HepG2 (cell line): ENCODE results near the gene CLEC10A. TPM values are rescaled to one million over a fixed set of nuclear protein-coding genes. Genes with fewer than 3 reads are reported as not detected.

Experiments
- BRF2 ChIP-seq: sonication (generic); formaldehyde crosslinking; IDR thresholded peaks from 2 replicates; pipeline ENCODE4 v1.8.1; 2022; ENCODE audit warnings: mild to moderate bottlenecking, missing genetic modification reagents
- IKZF5 ChIP-seq: IDR thresholded peaks from 2 replicates; pipeline ENCODE4 v1.6.1; 2018; ENCODE audit warnings: missing genetic modification reagents, mild to moderate bottlenecking, missing compliant biosample characterization
- MEF2D ChIP-seq: sonication (generic); formaldehyde crosslinking; IDR thresholded peaks from 2 replicates; pipeline ENCODE4 v1.5.1; 2020; ENCODE audit warnings: mild to moderate bottlenecking, missing genetic modification reagents
- MEIS2 ChIP-seq: sonication (generic); formaldehyde crosslinking; IDR thresholded peaks from 2 replicates; pipeline ENCODE4 v1.9.0; 2021; ENCODE audit warnings: mild to moderate bottlenecking, missing genetic modification reagents
- ZMAT5 ChIP-seq: sonication (generic); formaldehyde crosslinking; IDR thresholded peaks from 2 replicates; pipeline ENCODE4 v1.5.0; 2020; ENCODE audit warnings: mild to moderate bottlenecking, low read depth, missing genetic modification reagents, borderline replicate concordance
- ZNF326 ChIP-seq: sonication (generic); formaldehyde crosslinking; IDR thresholded peaks from 2 replicates; pipeline ENCODE4 v1.4.0; 2020; ENCODE audit warnings: missing genetic modification reagents, borderline replicate concordance
- ZNF605 ChIP-seq: sonication (generic); formaldehyde crosslinking; IDR thresholded peaks from 2 replicates; pipeline ENCODE4 v1.8.0; 2022; ENCODE audit warnings: mild to moderate bottlenecking, missing genetic modification reagents
- ZNF724P ChIP-seq: sonication (generic); formaldehyde crosslinking; IDR thresholded peaks from 2 replicates; pipeline ENCODE4 v1.8.0; 2022; ENCODE audit warnings: missing genetic modification reagents, borderline replicate concordance
- ZSCAN25 ChIP-seq: sonication (generic); formaldehyde crosslinking; IDR thresholded peaks from 2 replicates; pipeline ENCODE4 v1.8.0; 2022; ENCODE audit warnings: mild to moderate bottlenecking, missing genetic modification reagents
- polyA plus RNA-seq, 8 experiments: library from polyadenylated mRNA; depleted of rRNA in 3 of 8; stranded (reverse) in 7 of 8; unstranded in 1 of 8; fragments of >200 nt; fragmentation: Illumina TruSeq in 4 of 8; extraction: Trizol in 4 of 8; gene quantifications; 2 replicates each; pipeline versions ENCODE4 v1.2.1 to v1.2.3, GENCODE V29; 2011 to 2016; ENCODE audit warnings: low read depth in 4 of 8, missing spikeins in 1 of 8, mixed read lengths in 1 of 8; ENCODE audit not compliant: insufficient read depth in 1 of 8
- total RNA-seq, 5 experiments: library from RNA; depleted of rRNA; stranded (reverse); fragments of >200 nt; fragmentation: Illumina TruSeq; extraction: Trizol; gene quantifications; 2 replicates each; pipeline ENCODE4 v1.2.3, GENCODE V29; 2016; ENCODE audit warnings: low read depth in 1 of 5
- TF ChIP-seq, protein P1 (sequence below): sonication (generic); formaldehyde crosslinking; IDR thresholded peaks from 2 replicates; pipeline ENCODE4 v1.5.0; 2020; ENCODE audit warnings: mild to moderate bottlenecking, missing genetic modification reagents, borderline replicate concordance
- TF ChIP-seq, protein P2 (sequence below): sonication (generic); formaldehyde crosslinking; IDR thresholded peaks from 2 replicates; pipeline ENCODE4 v1.4.0; 2020; ENCODE audit warnings: missing genetic modification reagents, borderline replicate concordance
- TF ChIP-seq, protein P3 (sequence below): sonication (generic); formaldehyde crosslinking; IDR thresholded peaks from 2 replicates; pipeline ENCODE4 v1.8.1; 2023; ENCODE audit warnings: mild to moderate bottlenecking, missing genetic modification reagents
- TF ChIP-seq, protein P4 (sequence below): sonication (generic); formaldehyde crosslinking; conservative IDR thresholded peaks from 2 replicates; pipeline ENCODE4 v1.8.0; 2022; ENCODE audit warnings: low read depth, missing genetic modification reagents

The CLEC10A gene
- total and polyA plus RNA-seq, 2 of the 13 experiments (the other 11 are each of a cell fraction or from before 2014, with no cell fraction given): 0.33 TPM; not detected in 1

- no peak for TF ChIP-seq ZNF326
- TF ChIP-seq, protein P1, sequence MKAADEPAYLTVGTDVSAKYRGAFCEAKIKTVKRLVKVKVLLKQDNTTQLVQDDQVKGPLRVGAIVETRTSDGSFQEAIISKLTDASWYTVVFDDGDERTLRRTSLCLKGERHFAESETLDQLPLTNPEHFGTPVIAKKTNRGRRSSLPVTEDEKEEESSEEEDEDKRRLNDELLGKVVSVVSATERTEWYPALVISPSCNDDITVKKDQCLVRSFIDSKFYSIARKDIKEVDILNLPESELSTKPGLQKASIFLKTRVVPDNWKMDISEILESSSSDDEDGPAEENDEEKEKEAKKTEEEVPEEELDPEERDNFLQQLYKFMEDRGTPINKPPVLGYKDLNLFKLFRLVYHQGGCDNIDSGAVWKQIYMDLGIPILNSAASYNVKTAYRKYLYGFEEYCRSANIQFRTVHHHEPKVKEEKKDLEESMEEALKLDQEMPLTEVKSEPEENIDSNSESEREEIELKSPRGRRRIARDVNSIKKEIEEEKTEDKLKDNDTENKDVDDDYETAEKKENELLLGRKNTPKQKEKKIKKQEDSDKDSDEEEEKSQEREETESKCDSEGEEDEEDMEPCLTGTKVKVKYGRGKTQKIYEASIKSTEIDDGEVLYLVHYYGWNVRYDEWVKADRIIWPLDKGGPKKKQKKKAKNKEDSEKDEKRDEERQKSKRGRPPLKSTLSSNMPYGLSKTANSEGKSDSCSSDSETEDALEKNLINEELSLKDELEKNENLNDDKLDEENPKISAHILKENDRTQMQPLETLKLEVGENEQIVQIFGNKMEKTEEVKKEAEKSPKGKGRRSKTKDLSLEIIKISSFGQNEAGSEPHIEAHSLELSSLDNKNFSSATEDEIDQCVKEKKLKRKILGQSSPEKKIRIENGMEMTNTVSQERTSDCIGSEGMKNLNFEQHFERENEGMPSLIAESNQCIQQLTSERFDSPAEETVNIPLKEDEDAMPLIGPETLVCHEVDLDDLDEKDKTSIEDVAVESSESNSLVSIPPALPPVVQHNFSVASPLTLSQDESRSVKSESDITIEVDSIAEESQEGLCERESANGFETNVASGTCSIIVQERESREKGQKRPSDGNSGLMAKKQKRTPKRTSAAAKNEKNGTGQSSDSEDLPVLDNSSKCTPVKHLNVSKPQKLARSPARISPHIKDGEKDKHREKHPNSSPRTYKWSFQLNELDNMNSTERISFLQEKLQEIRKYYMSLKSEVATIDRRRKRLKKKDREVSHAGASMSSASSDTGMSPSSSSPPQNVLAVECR (CRISPR knock-in tag): peak; percentile 4; the same call in 1 of the 2 replicates
- TF ChIP-seq ZNF605 (CRISPR knock-in tag): peak; percentile 45; the same call in 1 of the 2 replicates
- TF ChIP-seq MEIS2 (CRISPR knock-in tag): peak; percentile 32; the same call in 1 of the 2 replicates
- peak; percentile 68; the same call in 1 of the 2 replicates for TF ChIP-seq ZNF724P (CRISPR knock-in tag)
- TF ChIP-seq IKZF5 (CRISPR knock-in tag): peak; percentile 15; the same call in 1 of the 2 replicates
- TF ChIP-seq, protein P2, sequence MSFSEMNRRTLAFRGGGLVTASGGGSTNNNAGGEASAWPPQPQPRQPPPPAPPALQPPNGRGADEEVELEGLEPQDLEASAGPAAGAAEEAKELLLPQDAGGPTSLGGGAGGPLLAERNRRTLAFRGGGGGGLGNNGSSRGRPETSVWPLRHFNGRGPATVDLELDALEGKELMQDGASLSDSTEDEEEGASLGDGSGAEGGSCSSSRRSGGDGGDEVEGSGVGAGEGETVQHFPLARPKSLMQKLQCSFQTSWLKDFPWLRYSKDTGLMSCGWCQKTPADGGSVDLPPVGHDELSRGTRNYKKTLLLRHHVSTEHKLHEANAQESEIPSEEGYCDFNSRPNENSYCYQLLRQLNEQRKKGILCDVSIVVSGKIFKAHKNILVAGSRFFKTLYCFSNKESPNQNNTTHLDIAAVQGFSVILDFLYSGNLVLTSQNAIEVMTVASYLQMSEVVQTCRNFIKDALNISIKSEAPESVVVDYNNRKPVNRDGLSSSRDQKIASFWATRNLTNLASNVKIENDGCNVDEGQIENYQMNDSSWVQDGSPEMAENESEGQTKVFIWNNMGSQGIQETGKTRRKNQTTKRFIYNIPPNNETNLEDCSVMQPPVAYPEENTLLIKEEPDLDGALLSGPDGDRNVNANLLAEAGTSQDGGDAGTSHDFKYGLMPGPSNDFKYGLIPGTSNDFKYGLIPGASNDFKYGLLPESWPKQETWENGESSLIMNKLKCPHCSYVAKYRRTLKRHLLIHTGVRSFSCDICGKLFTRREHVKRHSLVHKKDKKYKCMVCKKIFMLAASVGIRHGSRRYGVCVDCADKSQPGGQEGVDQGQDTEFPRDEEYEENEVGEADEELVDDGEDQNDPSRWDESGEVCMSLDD (CRISPR knock-in tag): peak; percentile 98
- no peak for TF ChIP-seq ZMAT5
- peak; percentile 76; the same call in 1 of the 2 replicates for TF ChIP-seq BRF2
- no peak for TF ChIP-seq MEF2D (CRISPR knock-in tag)
- TF ChIP-seq, protein P3, sequence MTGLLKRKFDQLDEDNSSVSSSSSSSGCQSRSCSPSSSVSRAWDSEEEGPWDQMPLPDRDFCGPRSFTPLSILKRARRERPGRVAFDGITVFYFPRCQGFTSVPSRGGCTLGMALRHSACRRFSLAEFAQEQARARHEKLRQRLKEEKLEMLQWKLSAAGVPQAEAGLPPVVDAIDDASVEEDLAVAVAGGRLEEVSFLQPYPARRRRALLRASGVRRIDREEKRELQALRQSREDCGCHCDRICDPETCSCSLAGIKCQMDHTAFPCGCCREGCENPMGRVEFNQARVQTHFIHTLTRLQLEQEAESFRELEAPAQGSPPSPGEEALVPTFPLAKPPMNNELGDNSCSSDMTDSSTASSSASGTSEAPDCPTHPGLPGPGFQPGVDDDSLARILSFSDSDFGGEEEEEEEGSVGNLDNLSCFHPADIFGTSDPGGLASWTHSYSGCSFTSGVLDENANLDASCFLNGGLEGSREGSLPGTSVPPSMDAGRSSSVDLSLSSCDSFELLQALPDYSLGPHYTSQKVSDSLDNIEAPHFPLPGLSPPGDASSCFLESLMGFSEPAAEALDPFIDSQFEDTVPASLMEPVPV (CRISPR knock-in tag): peak; percentile 11; the same call in 1 of the 2 replicates
- 0 out of 2 replicates have a peak, but pooled peaks have one; percentile 50 for TF ChIP-seq ZSCAN25 (CRISPR knock-in tag)
- TF ChIP-seq, protein P4, sequence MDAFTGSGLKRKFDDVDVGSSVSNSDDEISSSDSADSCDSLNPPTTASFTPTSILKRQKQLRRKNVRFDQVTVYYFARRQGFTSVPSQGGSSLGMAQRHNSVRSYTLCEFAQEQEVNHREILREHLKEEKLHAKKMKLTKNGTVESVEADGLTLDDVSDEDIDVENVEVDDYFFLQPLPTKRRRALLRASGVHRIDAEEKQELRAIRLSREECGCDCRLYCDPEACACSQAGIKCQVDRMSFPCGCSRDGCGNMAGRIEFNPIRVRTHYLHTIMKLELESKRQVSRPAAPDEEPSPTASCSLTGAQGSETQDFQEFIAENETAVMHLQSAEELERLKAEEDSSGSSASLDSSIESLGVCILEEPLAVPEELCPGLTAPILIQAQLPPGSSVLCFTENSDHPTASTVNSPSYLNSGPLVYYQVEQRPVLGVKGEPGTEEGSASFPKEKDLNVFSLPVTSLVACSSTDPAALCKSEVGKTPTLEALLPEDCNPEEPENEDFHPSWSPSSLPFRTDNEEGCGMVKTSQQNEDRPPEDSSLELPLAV (CRISPR knock-in tag): no peak
These were observed 35.0 kb upstream of the CLEC10A start (continued) for GRCh38 chr17:7114875-7115614.
